CD8-positive, alpha-beta memory T cell (primary cell): Measurements from ENCODE around the gene LRR1. TPM values are rescaled to one million over a fixed set of nuclear protein-coding genes. Genes with fewer than 3 reads are reported as not detected.

Experiments
- CTCF ChIA-PET: fragments of 350-600 bp; sonication (Branson Sonifier 250); formaldehyde crosslinking; loops from one replicate; lab custom pipeline; 2021; ENCODE audit warnings: antibody characterized with exemption; lab: Charles Lee
- POLR2A ChIA-PET: fragments of 350-600 bp; sonication (Branson Sonifier 250); formaldehyde crosslinking; loops from one replicate; lab custom pipeline; 2021; ENCODE audit warnings: antibody characterized with exemption; lab: Charles Lee
- DNase-seq, 5 donors: peaks; one replicate each; pipeline versions ENCODE4 v3.0.0 to v3.0.0-alpha.2; 2020 to 2022; ENCODE audit warnings: mixed read lengths in 1 of 5
- H3K27ac ChIP-seq: one replicate; pipeline ENCODE4 v1.7.0; 2013; ENCODE audit warnings: low read depth, mild to moderate bottlenecking, low read length, moderate library complexity
- H3K27me3 ChIP-seq: 2 replicates; pipeline ENCODE4 v1.7.0; 2013; ENCODE audit warnings: low read length, mild to moderate bottlenecking; ENCODE audit not compliant: insufficient read depth, poor library complexity, severe bottlenecking
- H3K36me3 ChIP-seq: 2 replicates; pipeline ENCODE4 v1.7.0; 2013; ENCODE audit warnings: mild to moderate bottlenecking, low read length, moderate library complexity; ENCODE audit not compliant: insufficient read depth
- H3K4me1 ChIP-seq: 2 replicates; pipeline ENCODE4 v1.7.0; 2013; ENCODE audit warnings: mild to moderate bottlenecking, low read length, moderate library complexity; ENCODE audit not compliant: insufficient read depth
- H3K4me3 ChIP-seq: 2 replicates; pipeline ENCODE4 v1.7.0; 2013; ENCODE audit warnings: mild to moderate bottlenecking, low read length
- H3K9me3 ChIP-seq: 2 replicates; pipeline ENCODE4 v1.7.0; 2013; ENCODE audit warnings: mild to moderate bottlenecking, low read length
- H3K27ac Mint-ChIP-seq, 8 donors: one replicate each; pipeline ENCODE4 v1.8.0; 2020 to 2021; ENCODE audit warnings: mixed read lengths in 8 of 8, mild to moderate bottlenecking in 6 of 8, inconsistent platforms in 3 of 8, moderate library complexity in 3 of 8
- H3K27me3 Mint-ChIP-seq, 2 donors: one replicate each; pipeline ENCODE4 v1.8.0; 2020 to 2021; ENCODE audit warnings: mixed read lengths in 2 of 2, mild to moderate bottlenecking in 1 of 2, moderate library complexity in 1 of 2
- H3K36me3 Mint-ChIP-seq, 3 donors: one replicate each; pipeline ENCODE4 v1.8.0; 2020 to 2021; ENCODE audit warnings: mixed read lengths in 3 of 3, inconsistent platforms in 1 of 3, mild to moderate bottlenecking in 1 of 3
- H3K4me1 Mint-ChIP-seq, 3 donors: one replicate each; pipeline ENCODE4 v1.8.0; 2020 to 2021; ENCODE audit warnings: mixed read lengths in 3 of 3, inconsistent platforms in 1 of 3, mild to moderate bottlenecking in 1 of 3
- H3K4me3 Mint-ChIP-seq, 7 donors: one replicate each; pipeline ENCODE4 v1.8.0; 2020 to 2021; ENCODE audit warnings: mixed read lengths in 7 of 7, mild to moderate bottlenecking in 6 of 7, moderate library complexity in 4 of 7, inconsistent platforms in 2 of 7
- H3K9me3 Mint-ChIP-seq, 5 donors: one replicate each; pipeline ENCODE4 v1.8.0; 2020 to 2022; ENCODE audit warnings: mixed read lengths in 5 of 5, mild to moderate bottlenecking in 3 of 5, moderate library complexity in 2 of 5, inconsistent platforms in 1 of 5
- polyA plus RNA-seq: library from polyadenylated mRNA; unstranded; fragments of 300-500 nt; fragmentation: Illumina TruSeq; gene quantifications from one replicate; pipeline ENCODE4 v1.2.3, GENCODE V29; 2021
- total RNA-seq, 2 experiments: library from RNA; stranded (reverse); gene quantifications; one replicate each; pipeline ENCODE4 v1.2.3, GENCODE V29; 2021

Gene LRR1
- total and polyA plus RNA-seq, 3 experiments from 2014 or later, result 13.0 to 52.2 (median 51.1) TPM

GRCh38 chr14:49622022-49622607, 23.4 kb downstream of the LRR1 start:
- peaks cover 50% of the 10 kb centered on the region for H3K4me1 ChIP-seq
- peaks cover 0 to 64% (median 8%) of the 10 kb centered on the region in 3 donors for H3K36me3 Mint-ChIP-seq
- H3K9me3 ChIP-seq, result no peaks in the 10 kb centered on the region
- no peak for DNase-seq
- peaks cover 5% of the 10 kb centered on the region for H3K36me3 ChIP-seq
- no peaks in the 10 kb centered on the region for H3K27me3 Mint-ChIP-seq
- CTCF ChIA-PET, result interaction anchor here (2.3 to 7.1 kb wide), 6 partner anchors 11 to 240 kb away, joined by 9 to 151 read pairs (median 27); partner anchors contain the start of genes DNAAF2, KLHDC2, LRR1 and RPS29
- no peaks in the 10 kb centered on the region for H3K9me3 Mint-ChIP-seq
- H3K4me3 ChIP-seq, result peak overlapping the region; percentile 80
- H3K27ac ChIP-seq, result peak overlapping the region; percentile 0
- POLR2A ChIA-PET, result interaction anchor here (2.5 to 2.7 kb wide), 5 partner anchors 10 to 240 kb away, joined by 15 to 105 read pairs (median 34); partner anchors contain the start of genes DNAAF2 and RPS29
- no peaks in the 10 kb centered on the region for H3K27me3 ChIP-seq
- H3K4me3 Mint-ChIP-seq, result peak overlapping the region; percentile 94 to 99 (median 98)
- H3K27ac Mint-ChIP-seq, result peak overlapping the region; percentile 83 to 100 (median 96)
- peaks cover 60 to 77% (median 69%) of the 10 kb centered on the region in 3 donors for H3K4me1 Mint-ChIP-seq

- peak overlapping the region; percentile 79 to 100 (median 92) for H3K27ac Mint-ChIP-seq
- peaks cover 60 to 74% (median 61%) of the 10 kb centered on the region in 3 donors for H3K4me1 Mint-ChIP-seq
- peak overlapping the region; percentile 74 to 99 (median 98) for H3K4me3 Mint-ChIP-seq
- H3K27me3 Mint-ChIP-seq, result no peaks in the 10 kb centered on the region
- peaks cover 1% of the 10 kb centered on the region for H3K36me3 ChIP-seq
- H3K27ac ChIP-seq, result peak overlapping the region; percentile 45
- peaks cover 41% of the 10 kb centered on the region for H3K4me1 ChIP-seq
- DNase-seq, result no peak
- CTCF ChIA-PET, result interaction anchor here (1.7 to 7.1 kb wide), 2 partner anchors 10 to 144 kb away, joined by 4 to 151 read pairs; partner anchors contain the start of gene DNAAF2
- H3K36me3 Mint-ChIP-seq, result peaks cover 0 to 58% (median 5%) of the 10 kb centered on the region in 3 donors
- no peaks in the 10 kb centered on the region for H3K9me3 Mint-ChIP-seq
- POLR2A ChIA-PET, result interaction anchor here (0.5 to 2.7 kb wide), 5 partner anchors 11 to 309 kb away, joined by 3 to 15 read pairs (median 4); partner anchors contain the start of genes DNAAF2 and POLE2
- no peaks in the 10 kb centered on the region for H3K27me3 ChIP-seq
- H3K9me3 ChIP-seq, result no peaks in the 10 kb centered on the region
- H3K4me3 ChIP-seq, result no peak overlapping the region
Measured at GRCh38 chr14:49623387-49623786, 24.6 kb downstream of the LRR1 start.

- H3K4me3 Mint-ChIP-seq, result peak overlapping the region; percentile 74 to 99 (median 96)
- CTCF ChIA-PET, result interaction anchor here (1.0 to 7.1 kb wide), 3 partner anchors 9 to 143 kb away, joined by 3 to 151 read pairs (median 4); partner anchors contain the start of gene DNAAF2
- POLR2A ChIA-PET, result interaction anchor here (0.5 to 2.7 kb wide), 6 partner anchors 10 to 1138 kb away, joined by 3 to 15 read pairs (median 4); partner anchors contain the start of gene DNAAF2
- no peaks in the 10 kb centered on the region for H3K9me3 Mint-ChIP-seq
- Histone ChIP-seq H3K36me3 (no peaks in the 10 kb centered on the region), H3K27me3 (no peaks in the 10 kb centered on the region), H3K4me3 (peak overlapping the region; percentile 14), H3K9me3 (no peaks in the 10 kb centered on the region), H3K4me1 (peaks cover 33% of the 10 kb centered on the region), H3K27ac (peak overlapping the region; percentile 45)
- peaks cover 0 to 51% (median 0%) of the 10 kb centered on the region in 3 donors for H3K36me3 Mint-ChIP-seq
- DNase-seq, result peak in 2 of 5 donors; percentile 22 to 27
- H3K27me3 Mint-ChIP-seq, result no peaks in the 10 kb centered on the region
- H3K27ac Mint-ChIP-seq, result peak overlapping the region; percentile 79 to 100 (median 92)
- H3K4me1 Mint-ChIP-seq, result peaks cover 56 to 74% (median 59%) of the 10 kb centered on the region in 3 donors
Measured at GRCh38 chr14:49623941-49624839, 25.4 kb downstream of the LRR1 start.

GRCh38 chr14:49633640-49634546, 35.2 kb downstream of the LRR1 start:
- Histone ChIP-seq H3K36me3 (no peaks in the 10 kb centered on the region), H3K27ac (peak overlapping the region; percentile 99), H3K4me1 (peaks cover 32% of the 10 kb centered on the region), H3K27me3 (no peaks in the 10 kb centered on the region), H3K9me3 (no peaks in the 10 kb centered on the region), H3K4me3 (peak overlapping the region; percentile 96)
- Mint-ChIP-seq H3K36me3 (peaks cover 0 to 34% (median 8%) of the 10 kb centered on the region in 3 donors), H3K9me3 (no peaks in the 10 kb centered on the region), H3K27ac (peak overlapping the region; percentile 91 to 100 (median 95)), H3K4me3 (peak overlapping the region; percentile 92 to 100 (median 95)), H3K4me1 (peaks cover 47 to 78% (median 60%) of the 10 kb centered on the region in 3 donors), H3K27me3 (peaks cover 0 to 1% of the 10 kb centered on the region in 2 donors)
- ChIA-PET POLR2A (interaction anchor here (0.6 to 4.9 kb wide), 17 partner anchors 10 to 1053 kb away, joined by 3 to 105 read pairs (median 6); partner anchors contain the start of genes KLHDC1, KLHDC2, LRR1 and MGAT2), CTCF (interaction anchor here (0.7 to 5.3 kb wide), 38 partner anchors 11 to 687 kb away, joined by 3 to 151 read pairs (median 4); partner anchors contain the start of genes KLHDC1, KLHDC2, LRR1 and MGAT2)
- DNase-seq, result peak; percentile 90 to 96 (median 94)

GRCh38 chr14:49634547-49635334, 36.0 kb downstream of the LRR1 start, which contains the start of gene DNAAF2:
Gene DNAAF2 (minus strand): TSS chr14:49635244. CDS start chr14:49635149, 95 bp downstream.
- no peaks in the 10 kb centered on the region for H3K27me3 ChIP-seq
- peak; percentile 53 to 87 (median 80) for DNase-seq
- peaks cover 32% of the 10 kb centered on the region for H3K4me1 ChIP-seq
- Mint-ChIP-seq H3K36me3 (peaks cover 0 to 41% (median 8%) of the 10 kb centered on the region in 3 donors), H3K9me3 (no peaks in the 10 kb centered on the region), H3K4me1 (peaks cover 49 to 79% (median 66%) of the 10 kb centered on the region in 3 donors), H3K27ac (peak within 1 kb of the TSS; percentile 91 to 100 (median 100)), H3K27me3 (peaks cover 0 to 1% of the 10 kb centered on the region in 2 donors), H3K4me3 (peak within 1 kb of the TSS; percentile 92 to 100 (median 98))
- H3K9me3 ChIP-seq, result no peaks in the 10 kb centered on the region
- ChIA-PET CTCF (interaction anchor here (0.8 to 5.3 kb wide), 30 partner anchors 12 to 686 kb away, joined by 3 to 151 read pairs (median 4); partner anchors contain the start of genes KLHDC1, KLHDC2, LRR1 and MGAT2), POLR2A (interaction anchor here (0.5 to 4.9 kb wide), 19 partner anchors 11 to 1052 kb away, joined by 3 to 105 read pairs (median 5); partner anchors contain the start of genes KLHDC1, KLHDC2, LRR1 and MGAT2)
- H3K4me3 ChIP-seq, result peak within 1 kb of the TSS; percentile 96
- H3K27ac ChIP-seq, result peak within 1 kb of the TSS; percentile 99
- H3K36me3 ChIP-seq, result no peaks in the 10 kb centered on the region

GRCh38 chr14:49636866-49637265, 38.1 kb downstream of the LRR1 start:
- Histone ChIP-seq H3K27me3 (no peaks in the 10 kb centered on the region), H3K27ac (no peak overlapping the region), H3K4me3 (no peak overlapping the region), H3K4me1 (peaks cover 24% of the 10 kb centered on the region), H3K9me3 (no peaks in the 10 kb centered on the region), H3K36me3 (no peaks in the 10 kb centered on the region)
- peak overlapping the region; percentile 72 to 100 (median 100) for H3K27ac Mint-ChIP-seq
- POLR2A ChIA-PET, result interaction anchor here (4.9 kb wide), 1 partner anchor 52 kb away, joined by 28 read pairs; the partner anchor contains the start of gene RPS29
- CTCF ChIA-PET, result no interaction called here
- H3K4me3 Mint-ChIP-seq, result peak overlapping the region; percentile 37 to 93 (median 64)
- H3K4me1 Mint-ChIP-seq, result peaks cover 55 to 80% (median 65%) of the 10 kb centered on the region in 3 donors
- peaks cover 0 to 50% (median 11%) of the 10 kb centered on the region in 3 donors for H3K36me3 Mint-ChIP-seq
- DNase-seq, result no peak
- H3K27me3 Mint-ChIP-seq, result peaks cover 0 to 1% of the 10 kb centered on the region in 2 donors
- no peaks in the 10 kb centered on the region for H3K9me3 Mint-ChIP-seq
